Effector memory CD8-positive, alpha-beta T cell (primary cell): ENCODE data around the gene TNFRSF17.
A peak's percentile ranks its signal among the peaks of the same experiment; 100 is the strongest.
"Not testable (repeated sequence)": the region's sequence is repeated elsewhere in the genome, so short reads cannot be mapped to it uniquely, and the experiment has no call there.

Experiments
- ATAC-seq: fragments of 150-1000 bp; cut with Tn5 transposase; replicated peaks from 2 replicates; pipeline ENCODE4 v1.10.0; 2021; ENCODE audit warnings: mild to moderate bottlenecking, moderate library complexity
- DNase-seq, 3 experiments: peaks; one replicate each; pipeline ENCODE4 v3.0.0; 2021
- H3K27ac Mint-ChIP-seq, 2 donors: one replicate each; pipeline ENCODE4 v1.8.0; 2022; ENCODE audit warnings: mild to moderate bottlenecking in 2 of 2, mixed read lengths in 2 of 2, moderate library complexity in 2 of 2
- H3K27me3 Mint-ChIP-seq, 2 donors: one replicate each; pipeline ENCODE4 v1.8.0; 2022; ENCODE audit warnings: mixed read lengths in 2 of 2
- H3K36me3 Mint-ChIP-seq: one replicate; pipeline ENCODE4 v1.8.0; 2022; ENCODE audit warnings: mild to moderate bottlenecking, moderate library complexity, mixed read lengths; ENCODE audit not compliant: insufficient read depth
- H3K4me1 Mint-ChIP-seq, 2 donors: one replicate each; pipeline ENCODE4 v1.8.0; 2022; ENCODE audit warnings: low read depth in 2 of 2, mixed read lengths in 2 of 2
- H3K4me3 Mint-ChIP-seq, 2 donors: one replicate each; pipeline ENCODE4 v1.8.0; 2022; ENCODE audit warnings: mild to moderate bottlenecking in 2 of 2, mixed read lengths in 2 of 2, moderate library complexity in 2 of 2
- H3K9me3 Mint-ChIP-seq, 2 donors: one replicate each; pipeline ENCODE4 v1.8.0; 2022; ENCODE audit warnings: mixed read lengths in 2 of 2

TNFRSF17 gene

GRCh38 chr16:11957591-11958395 lies 7.2 kb upstream of the TNFRSF17 start:
- H3K4me3 Mint-ChIP-seq: no peak overlapping the region
- peaks cover 0 to 25% of the 10 kb centered on the region in 2 donors for H3K27me3 Mint-ChIP-seq
- H3K4me1 Mint-ChIP-seq: peaks cover 0 to 2% of the 10 kb centered on the region in 2 donors
- H3K36me3 Mint-ChIP-seq: no peaks in the 10 kb centered on the region
- no peaks in the 10 kb centered on the region for H3K9me3 Mint-ChIP-seq
- no peak overlapping the region for H3K27ac Mint-ChIP-seq
- no peak for DNase-seq
- no peak for ATAC-seq

- H3K27me3 Mint-ChIP-seq: peaks cover 0 to 34% of the 10 kb centered on the region in 2 donors
- not testable (repeated sequence) for H3K27ac Mint-ChIP-seq, H3K9me3 Mint-ChIP-seq, H3K36me3 Mint-ChIP-seq, ATAC-seq, H3K4me1 Mint-ChIP-seq, H3K4me3 Mint-ChIP-seq, DNase-seq
Observed at GRCh38 chr16:11962457-11962856, 2.6 kb upstream of the TNFRSF17 start.

- H3K9me3 Mint-ChIP-seq, H3K36me3 Mint-ChIP-seq, H3K4me3 Mint-ChIP-seq, H3K27ac Mint-ChIP-seq, H3K4me1 Mint-ChIP-seq, ATAC-seq, DNase-seq: not testable (repeated sequence)
- H3K27me3 Mint-ChIP-seq: peaks cover 0 to 37% of the 10 kb centered on the region in 2 donors
Observed at GRCh38 chr16:11962978-11963377, 2.0 kb upstream of the TNFRSF17 start.

DNA sequence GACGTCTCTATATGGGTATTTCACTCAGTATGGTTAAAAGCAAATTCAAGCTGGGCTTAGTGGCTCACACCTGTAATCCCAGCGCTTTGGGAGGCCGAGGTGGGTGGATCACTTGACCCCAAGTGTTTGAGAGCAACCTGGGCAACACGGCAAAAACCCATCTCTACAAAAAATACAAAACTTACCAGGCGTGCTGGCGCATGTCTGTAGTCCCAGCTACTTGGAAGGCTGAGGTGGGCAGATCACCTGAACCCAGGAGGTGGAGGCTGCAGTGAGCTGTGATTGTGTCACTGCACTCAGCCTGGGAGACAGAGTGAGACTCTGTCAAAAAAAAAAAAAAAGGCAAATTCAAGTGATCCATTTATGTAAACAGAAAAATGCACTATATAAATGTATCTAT lies 1.3 kb upstream of the TNFRSF17 start:
- Mint-ChIP-seq H3K4me3 (no peak overlapping the region), H3K4me1 (peaks cover 0 to 3% of the 10 kb centered on the region in 2 donors), H3K27ac (no peak overlapping the region), H3K36me3 (no peaks in the 10 kb centered on the region), H3K9me3 (no peaks in the 10 kb centered on the region), H3K27me3 (peaks cover 0 to 37% of the 10 kb centered on the region in 2 donors)
- DNase-seq (no peak), ATAC-seq (no peak)

DNA sequence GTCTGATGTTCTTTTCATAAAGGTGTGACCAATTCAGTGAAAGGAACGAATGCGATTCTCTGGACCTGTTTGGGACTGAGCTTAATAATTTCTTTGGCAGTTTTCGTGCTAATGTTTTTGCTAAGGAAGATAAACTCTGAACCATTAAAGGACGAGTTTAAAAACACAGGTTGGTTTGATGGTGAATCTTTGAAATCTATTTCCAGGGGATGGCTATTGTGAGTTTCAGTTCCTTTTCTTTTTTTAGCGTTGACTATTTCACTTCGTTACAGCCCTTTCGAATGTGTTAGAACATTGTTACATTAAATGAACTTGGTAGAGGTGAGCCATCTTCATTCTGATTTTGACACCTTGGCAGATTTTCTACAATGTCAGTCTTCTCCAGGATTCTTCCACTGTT lies 1.2 kb downstream of the TNFRSF17 start:
- no peak for ATAC-seq
- Mint-ChIP-seq H3K27ac (no peak overlapping the region), H3K4me1 (peaks cover 0 to 3% of the 10 kb centered on the region in 2 donors), H3K27me3 (peaks cover 0 to 25% of the 10 kb centered on the region in 2 donors), H3K9me3 (no peaks in the 10 kb centered on the region), H3K4me3 (no peak overlapping the region), H3K36me3 (no peaks in the 10 kb centered on the region)
- no peak for DNase-seq

GRCh38 chr16:11967195-11967911 lies 2.3 kb downstream of the TNFRSF17 start:
- H3K27me3 Mint-ChIP-seq: peaks cover 0 to 21% of the 10 kb centered on the region in 2 donors
- DNase-seq (no peak), ATAC-seq (no peak)
- no peak overlapping the region for H3K27ac Mint-ChIP-seq
- peaks cover 0 to 3% of the 10 kb centered on the region in 2 donors for H3K4me1 Mint-ChIP-seq
- H3K9me3 Mint-ChIP-seq: no peaks in the 10 kb centered on the region
- no peaks in the 10 kb centered on the region for H3K36me3 Mint-ChIP-seq
- no peak overlapping the region for H3K4me3 Mint-ChIP-seq

GRCh38 chr16:11968577-11968976 lies 3.6 kb downstream of the TNFRSF17 start:
- no peak for DNase-seq
- Mint-ChIP-seq H3K27me3 (peaks cover 0 to 21% of the 10 kb centered on the region in 2 donors), H3K27ac (no peak overlapping the region), H3K36me3 (no peaks in the 10 kb centered on the region), H3K9me3 (no peaks in the 10 kb centered on the region), H3K4me1 (peaks cover 0 to 3% of the 10 kb centered on the region in 2 donors), H3K4me3 (no peak overlapping the region)
- ATAC-seq: no peak

DNA sequence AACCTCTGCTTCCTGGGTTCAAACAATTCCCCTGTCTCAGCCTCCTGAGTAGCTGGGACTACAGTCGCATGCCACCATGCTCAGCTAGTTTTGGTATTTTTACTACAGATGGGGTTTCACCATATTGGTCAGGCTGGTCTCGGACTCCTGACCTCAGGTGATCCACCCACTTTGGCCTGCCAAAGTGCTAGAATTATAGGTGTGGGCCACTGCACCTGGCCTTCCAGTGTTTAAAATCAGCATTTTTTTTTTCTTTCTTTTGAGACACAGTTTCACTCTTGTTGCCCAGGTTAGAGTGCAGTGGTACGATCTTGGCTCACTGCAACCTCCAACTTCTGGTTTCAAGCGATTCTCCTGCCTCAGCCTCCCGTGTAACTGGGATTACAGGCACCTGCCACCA lies 5.3 kb downstream of the TNFRSF17 start:
- H3K4me3 Mint-ChIP-seq, H3K27ac Mint-ChIP-seq, H3K4me1 Mint-ChIP-seq, H3K36me3 Mint-ChIP-seq, DNase-seq, ATAC-seq, H3K9me3 Mint-ChIP-seq: not testable (repeated sequence)
- H3K27me3 Mint-ChIP-seq: peaks cover 0 to 13% of the 10 kb centered on the region in 2 donors

DNA sequence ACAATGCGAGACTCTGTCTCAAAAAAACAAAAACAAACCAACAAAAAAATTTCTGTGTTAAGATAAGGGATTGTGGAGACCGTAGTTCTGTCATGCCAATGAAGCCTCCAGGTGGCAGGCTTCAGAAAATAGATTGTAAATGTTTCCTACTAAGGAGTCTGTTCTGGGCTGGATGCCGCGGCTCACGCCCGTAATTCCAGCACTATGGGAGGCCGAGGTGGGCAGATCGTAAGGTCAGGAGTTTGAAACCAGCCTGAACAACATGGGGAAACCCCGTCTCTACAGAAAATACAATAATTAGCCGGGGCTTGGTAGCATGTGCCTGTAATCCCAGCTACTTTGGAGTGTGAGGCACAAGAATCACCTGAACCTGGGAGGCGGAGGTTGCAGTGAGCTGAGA lies 7.1 kb downstream of the TNFRSF17 start:
- peaks cover 0 to 7% of the 10 kb centered on the region in 2 donors for H3K27me3 Mint-ChIP-seq
- peaks cover 13% of the 10 kb centered on the region for H3K36me3 Mint-ChIP-seq
- no peak overlapping the region for H3K4me3 Mint-ChIP-seq
- H3K9me3 Mint-ChIP-seq: no peaks in the 10 kb centered on the region
- H3K4me1 Mint-ChIP-seq: peaks cover 15 to 20% of the 10 kb centered on the region in 2 donors
- DNase-seq (no peak), ATAC-seq (no peak)
- H3K27ac Mint-ChIP-seq: peak overlapping the region in 1 of 2 donors; percentile 41

DNA sequence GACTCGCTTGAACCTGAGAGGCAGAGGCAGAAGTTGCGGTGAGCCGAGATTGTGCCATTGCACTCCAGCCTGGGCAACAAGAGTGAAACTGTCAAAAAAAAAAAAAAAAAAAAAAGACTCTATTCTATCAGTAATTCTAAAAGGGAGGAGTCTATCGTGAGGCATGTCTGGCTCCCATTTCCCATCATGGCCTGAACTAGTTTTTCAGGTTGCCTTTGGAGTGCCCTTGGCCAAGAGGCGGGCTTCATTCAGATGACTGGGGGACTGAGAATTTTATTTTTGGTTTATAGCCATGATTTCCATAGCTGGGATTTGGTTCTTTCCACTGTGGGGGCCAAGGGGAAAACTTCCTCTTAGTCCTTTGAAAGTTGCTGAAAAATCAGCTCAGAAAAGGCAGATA lies 8.1 kb downstream of the TNFRSF17 start:
- Mint-ChIP-seq H3K4me1 (peaks cover 23 to 29% of the 10 kb centered on the region in 2 donors), H3K27ac (no peak overlapping the region), H3K27me3 (no peaks in the 10 kb centered on the region), H3K9me3 (no peaks in the 10 kb centered on the region), H3K36me3 (peaks cover 13% of the 10 kb centered on the region), H3K4me3 (no peak overlapping the region)
- ATAC-seq (no peak), DNase-seq (no peak)

DNA sequence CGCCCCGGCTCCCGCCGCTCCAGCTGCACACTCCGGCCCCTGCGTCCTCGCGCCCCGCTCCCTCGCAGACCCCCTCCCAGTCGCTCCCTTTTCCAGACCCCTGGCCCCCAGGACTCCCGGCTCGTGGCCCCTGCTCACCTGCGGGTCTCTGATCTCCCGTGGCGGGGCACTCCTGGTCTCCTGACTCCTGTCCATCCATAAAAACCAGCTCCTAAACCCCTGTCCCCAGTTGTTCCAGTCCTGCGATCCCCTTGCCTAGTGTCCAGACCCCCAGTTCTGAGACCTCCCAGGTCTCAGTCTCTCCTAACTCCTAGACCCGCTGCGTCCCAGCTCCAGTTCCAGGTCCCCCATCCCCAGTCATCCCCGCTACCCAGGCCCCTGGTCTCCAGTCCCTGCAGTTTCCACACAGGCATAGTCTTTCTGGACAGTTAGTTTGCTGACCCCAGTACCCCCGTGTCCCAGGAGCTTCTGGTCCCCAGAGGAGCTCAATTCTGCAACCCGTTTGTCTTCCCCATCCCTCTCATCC lies 11.9 kb downstream of the TNFRSF17 start:
- Mint-ChIP-seq H3K4me3 (peak overlapping the region; percentile 99), H3K27me3 (no peaks in the 10 kb centered on the region), H3K9me3 (no peaks in the 10 kb centered on the region), H3K4me1 (peaks cover 24 to 35% of the 10 kb centered on the region in 2 donors), H3K27ac (peak overlapping the region; percentile 98), H3K36me3 (peaks cover 13% of the 10 kb centered on the region)
- ATAC-seq (no peak), DNase-seq (no peak)

DNA sequence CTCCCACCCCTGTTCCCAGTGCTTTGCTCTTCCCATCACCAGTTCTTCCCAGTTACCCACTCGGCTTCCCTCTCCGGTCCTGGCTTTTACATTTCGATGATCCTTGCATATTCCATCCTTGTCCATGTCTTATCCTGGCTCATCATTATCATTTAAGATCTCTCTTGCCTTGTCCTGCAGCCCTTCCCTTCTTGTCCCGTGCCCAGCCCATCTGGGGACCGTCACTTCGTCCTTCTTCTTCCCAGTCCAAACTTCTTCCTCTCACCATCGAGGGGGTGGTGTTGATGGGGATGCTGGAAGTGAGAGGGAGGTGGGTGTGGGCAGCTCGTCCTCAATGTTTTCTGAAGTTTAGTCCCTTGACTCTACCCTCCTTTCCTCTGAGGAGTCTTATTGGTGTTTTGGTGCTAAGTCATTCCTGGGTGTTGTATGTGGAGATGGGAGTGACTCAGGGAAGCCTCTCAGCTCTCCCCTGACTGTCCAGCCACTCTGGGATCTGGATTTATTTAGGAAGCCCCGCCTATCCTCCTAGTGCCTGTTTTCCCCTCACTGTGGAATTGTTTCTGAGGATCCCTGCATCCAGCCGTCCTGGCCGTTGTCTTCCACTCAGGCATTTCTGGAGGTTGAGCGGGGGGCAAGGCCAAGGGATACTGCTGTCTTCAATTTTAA lies 12.5 kb downstream of the TNFRSF17 start:
- DNase-seq: no peak
- Mint-ChIP-seq H3K27me3 (no peaks in the 10 kb centered on the region), H3K9me3 (no peaks in the 10 kb centered on the region), H3K4me3 (peak overlapping the region; percentile 99), H3K4me1 (peaks cover 24 to 35% of the 10 kb centered on the region in 2 donors), H3K27ac (peak overlapping the region; percentile 98), H3K36me3 (peaks cover 13% of the 10 kb centered on the region)
- ATAC-seq: no peak

- no peaks in the 10 kb centered on the region for H3K9me3 Mint-ChIP-seq
- no peaks in the 10 kb centered on the region for H3K27me3 Mint-ChIP-seq
- peak overlapping the region; percentile 98 for H3K27ac Mint-ChIP-seq
- peaks cover 13% of the 10 kb centered on the region for H3K36me3 Mint-ChIP-seq
- DNase-seq (no peak), ATAC-seq (no peak)
- peak overlapping the region; percentile 99 for H3K4me3 Mint-ChIP-seq
- peaks cover 24 to 35% of the 10 kb centered on the region in 2 donors for H3K4me1 Mint-ChIP-seq
Observed at GRCh38 chr16:11978080-11978479, 13.1 kb downstream of the TNFRSF17 start.
